ENCODE measurements around the gene MVB12B. TPM values are rescaled to one million over a fixed set of nuclear protein-coding genes. Genes with fewer than 3 reads are reported as not detected.
A peak's percentile ranks its signal among the peaks of the same experiment; 100 is the strongest.

The MVB12B gene
- total RNA-seq, 4 donors from 2014 or later, result 15.7 to 27.3 (median 22.7) TPM

- H3K4me3 ChIP-seq, result no peak overlapping the region
- H3K4me1 ChIP-seq, result peaks cover 8 to 44% (median 14%) of the 10 kb centered on the region in 4 donors
- in situ Hi-C loops (cut with MboI; ENCODE audit: low pct_ligation_motif_present in 1 of 4, low pct_unique_long_range_greater_than_20kb in 1 of 4, low sequenced_read_pairs in 3 of 4) (loop anchor here in 2 of 4 donors (10.0 to 25.0 kb wide), 2 partner anchors 86 to 979 kb away; no protein-coding TSS in a partner anchor), intact Hi-C loops (cut with DNase I; ENCODE audit: low total_unique reads) (no loop called here)
- H3K9me3 ChIP-seq, result no peaks in the 10 kb centered on the region
- 88 to 91% methylated on average over 4 to 9 of the region's 9 CpGs for WGBS, 2 donors (ENCODE audit: low coverage in 1 of 2)
- no peaks in the 10 kb centered on the region for H3K27me3 ChIP-seq
- no peak overlapping the region for H3K27ac ChIP-seq
- peaks cover 0 to 6% (median 0%) of the 10 kb centered on the region in 4 donors for H3K36me3 ChIP-seq
- TF ChIP-seq EP300 (IDR thresholded peaks at IDR 0.05; ENCODE audit: low read depth) (no peak), POLR2AphosphoS5 (IDR thresholded peaks at IDR 0.05) (no peak), CTCF (IDR thresholded peaks at IDR 0.05) (no peak), POLR2A (IDR thresholded peaks at IDR 0.05) (no peak)
- DNase-seq, result no peak
Measured at GRCh38 chr9:126390923-126391322, 64.3 kb downstream of the MVB12B start.

DNA sequence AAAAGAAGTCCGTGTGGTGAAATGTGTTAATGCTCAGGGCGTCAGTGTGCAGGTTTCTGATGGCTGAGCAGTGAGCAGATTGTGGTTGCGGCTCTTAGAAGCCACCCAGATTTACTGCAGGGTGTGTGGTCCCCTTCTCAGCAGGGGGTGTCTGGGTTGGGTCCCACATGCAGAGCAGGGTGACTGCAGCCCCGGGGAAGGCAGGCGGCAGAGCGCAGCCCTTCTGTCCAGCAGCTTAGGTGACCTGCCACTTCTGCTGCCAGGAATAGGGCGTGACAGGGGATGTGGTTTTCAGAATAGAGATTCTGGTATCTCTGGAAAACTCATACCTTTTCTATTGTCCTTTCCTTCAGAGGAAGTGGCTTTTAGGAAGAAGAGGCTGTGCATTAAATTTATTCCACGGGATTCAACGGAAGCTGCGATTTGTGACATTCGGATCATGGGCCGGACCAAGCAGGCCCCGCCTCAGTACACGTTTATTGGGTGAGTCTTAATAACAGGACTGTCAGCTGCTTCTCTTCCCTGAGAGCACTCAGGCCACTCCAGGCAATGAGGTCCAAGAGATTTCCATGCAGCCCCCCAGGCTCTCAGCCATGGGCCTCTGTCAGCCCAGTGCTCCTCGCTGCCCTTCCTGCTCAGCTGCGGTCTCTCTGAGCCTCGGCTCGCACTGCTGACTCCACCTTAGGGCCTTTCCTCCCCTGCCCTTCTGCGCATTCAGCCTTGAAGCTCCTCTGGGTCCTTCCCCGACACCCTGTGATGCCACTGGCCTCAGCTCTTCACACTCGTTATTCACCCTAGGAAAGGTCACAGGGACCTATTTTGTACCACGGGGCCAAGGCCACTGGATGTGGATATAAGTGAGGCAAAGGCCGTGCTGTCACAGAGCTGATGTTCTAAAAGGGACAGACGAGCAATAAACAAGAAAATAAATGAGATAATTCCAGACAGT, 65.4 kb downstream of the MVB12B start:
- Histone ChIP-seq H3K4me1 (peaks cover 4 to 36% (median 9%) of the 10 kb centered on the region in 4 donors), H3K36me3 (peaks cover 0 to 2% (median 0%) of the 10 kb centered on the region in 4 donors), H3K27ac (peak overlapping the region; percentile 42 to 61 (median 45)), H3K4me3 (no peak overlapping the region), H3K27me3 (no peaks in the 10 kb centered on the region), H3K9me3 (no peaks in the 10 kb centered on the region)
- in situ Hi-C loops (cut with MboI; ENCODE audit: low pct_ligation_motif_present in 1 of 4, low pct_unique_long_range_greater_than_20kb in 1 of 4, low sequenced_read_pairs in 3 of 4) (loop anchor here in 2 of 4 donors (10.0 to 25.0 kb wide), 2 partner anchors 87 to 980 kb away; no protein-coding TSS in a partner anchor), intact Hi-C loops (cut with DNase I; ENCODE audit: low total_unique reads) (no loop called here)
- no peak for DNase-seq
- WGBS, 2 donors (ENCODE audit: low coverage in 1 of 2), result 80 to 86% methylated on average over 11 to 24 of the region's 24 CpGs
- TF ChIP-seq POLR2A (IDR thresholded peaks at IDR 0.05) (no peak), CTCF (IDR thresholded peaks at IDR 0.05) (no peak), POLR2AphosphoS5 (IDR thresholded peaks at IDR 0.05) (no peak), EP300 (IDR thresholded peaks at IDR 0.05; ENCODE audit: low read depth) (no peak)

DNA sequence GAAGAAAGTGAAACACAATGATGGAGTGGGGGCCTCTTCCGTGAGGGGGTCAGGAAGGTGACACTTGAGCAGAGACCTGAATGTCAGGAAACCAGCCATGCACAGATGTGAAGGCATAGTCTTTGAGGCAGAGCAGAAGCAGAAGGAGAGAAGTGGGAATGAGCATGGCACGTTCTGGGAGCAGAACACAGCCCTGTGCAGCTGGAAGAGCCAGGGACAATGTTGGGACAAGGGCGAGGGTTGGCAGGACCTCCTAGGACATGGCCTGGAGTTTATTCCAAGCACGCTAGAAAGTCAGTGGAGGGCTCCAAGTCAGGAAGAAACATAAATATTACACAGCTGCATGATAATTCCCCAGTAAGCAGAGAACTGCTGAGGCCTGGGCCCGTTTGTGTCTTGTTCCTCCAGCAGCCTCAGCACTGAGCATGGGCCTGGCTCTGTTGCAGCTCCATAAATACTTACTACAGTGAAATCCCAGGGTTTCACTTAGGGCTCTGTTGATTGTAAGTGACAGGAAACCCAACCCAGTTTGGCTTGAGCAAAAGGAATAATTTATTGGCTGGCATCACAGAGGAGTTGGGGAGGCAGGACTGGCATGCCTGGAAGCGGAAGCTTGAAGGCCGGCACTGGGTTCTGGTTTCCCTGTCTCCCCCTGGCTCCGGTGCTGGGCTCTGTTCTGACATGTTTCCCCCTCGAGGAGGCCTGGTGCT, 66.2 kb downstream of the MVB12B start:
- Histone ChIP-seq H3K36me3 (no peaks in the 10 kb centered on the region), H3K9me3 (no peaks in the 10 kb centered on the region), H3K4me1 (peaks cover 0 to 35% (median 8%) of the 10 kb centered on the region in 4 donors), H3K27ac (peak overlapping the region; percentile 42 to 61 (median 45)), H3K27me3 (no peaks in the 10 kb centered on the region), H3K4me3 (no peak overlapping the region)
- WGBS, 2 donors (ENCODE audit: low coverage in 1 of 2), result 61 to 63% methylated on average over 7 to 9 of the region's 9 CpGs
- intact Hi-C loops (cut with DNase I; ENCODE audit: low total_unique reads), result no loop called here
- TF ChIP-seq POLR2AphosphoS5 (IDR thresholded peaks at IDR 0.05), result no peak
- TF ChIP-seq EP300 (IDR thresholded peaks at IDR 0.05; ENCODE audit: low read depth), result no peak
- TF ChIP-seq POLR2A (IDR thresholded peaks at IDR 0.05), result no peak
- TF ChIP-seq CTCF (IDR thresholded peaks at IDR 0.05), result no peak
- in situ Hi-C loops (cut with MboI; ENCODE audit: low pct_ligation_motif_present in 1 of 4, low pct_unique_long_range_greater_than_20kb in 1 of 4, low sequenced_read_pairs in 3 of 4), result loop anchor here in 2 of 4 donors (10.0 to 25.0 kb wide), 2 partner anchors 88 to 981 kb away; no protein-coding TSS in a partner anchor
- DNase-seq, result no peak

- 70% methylated on average over 6 of the region's 6 CpGs; no CpG with 5 or more reads in 1 of the 2 donors for WGBS, 2 donors (ENCODE audit: low coverage in 1 of 2)
- Histone ChIP-seq H3K27ac (peak overlapping the region in 2 of 4 donors; percentile 48 to 61), H3K27me3 (no peaks in the 10 kb centered on the region), H3K9me3 (no peaks in the 10 kb centered on the region), H3K4me3 (no peak overlapping the region), H3K4me1 (peaks cover 0 to 38% (median 8%) of the 10 kb centered on the region in 4 donors), H3K36me3 (no peaks in the 10 kb centered on the region)
- intact Hi-C loops (cut with DNase I; ENCODE audit: low total_unique reads), result no loop called here
- DNase-seq, result no peak
- in situ Hi-C loops (cut with MboI; ENCODE audit: low pct_ligation_motif_present in 1 of 4, low pct_unique_long_range_greater_than_20kb in 1 of 4, low sequenced_read_pairs in 3 of 4), result loop anchor here in 2 of 4 donors (10.0 to 25.0 kb wide), 2 partner anchors 89 to 982 kb away; no protein-coding TSS in a partner anchor
- TF ChIP-seq CTCF (IDR thresholded peaks at IDR 0.05), result no peak
- no peak for TF ChIP-seq EP300 (IDR thresholded peaks at IDR 0.05; ENCODE audit: low read depth)
- TF ChIP-seq POLR2AphosphoS5 (IDR thresholded peaks at IDR 0.05), result no peak
- TF ChIP-seq POLR2A (IDR thresholded peaks at IDR 0.05), result no peak
Measured at GRCh38 chr9:126393876-126394275, 67.2 kb downstream of the MVB12B start.
